SH-SY5Y (cell line): Measurements from ENCODE around the gene ST13.

ENCODE experiments used
- GATA2 ChIP-seq: IDR thresholded peaks from 2 replicates; pipeline ENCODE4 v1.6.1; 2011; ENCODE audit warnings: mild to moderate bottlenecking, low read depth, low read length
- GATA3 ChIP-seq: IDR thresholded peaks from 2 replicates; pipeline ENCODE4 v1.6.1; 2011; ENCODE audit warnings: low read depth, mild to moderate bottlenecking, low read length, moderate library complexity

- TF ChIP-seq GATA2 (no peak), GATA3 (no peak)
Observed at GRCh38 chr22:40862013-40862412, 5.6 kb upstream of the ST13 start, which contains the start of gene DNAJB7.
